PC-3 (cell line): ENCODE data around the gene NBEAL1.

ENCODE experiments used
- EZH2 ChIP-seq: fragments of 300-600 bp; sonication (generic); IDR thresholded peaks from one replicate; pipeline ENCODE4 v1.6.1; 2017; ENCODE audit warnings: antibody characterized with exemption, mild to moderate bottlenecking, low read length; ENCODE audit not compliant: unreplicated experiment
- EZH2phosphoT487 ChIP-seq: fragments of 300-600 bp; sonication (generic); IDR thresholded peaks from 2 replicates; pipeline ENCODE4 v1.6.1; 2018; ENCODE audit warnings: mild to moderate bottlenecking, antibody characterized with exemption, low read length, borderline replicate concordance
- TF ChIP-seq, protein P1 (sequence below): fragments of 300-600 bp; sonication (generic); conservative IDR thresholded peaks from 2 replicates; pipeline ENCODE4 v1.5.1; 2017; ENCODE audit warnings: antibody characterized with exemption, low read depth, mild to moderate bottlenecking, low read length

DNA sequence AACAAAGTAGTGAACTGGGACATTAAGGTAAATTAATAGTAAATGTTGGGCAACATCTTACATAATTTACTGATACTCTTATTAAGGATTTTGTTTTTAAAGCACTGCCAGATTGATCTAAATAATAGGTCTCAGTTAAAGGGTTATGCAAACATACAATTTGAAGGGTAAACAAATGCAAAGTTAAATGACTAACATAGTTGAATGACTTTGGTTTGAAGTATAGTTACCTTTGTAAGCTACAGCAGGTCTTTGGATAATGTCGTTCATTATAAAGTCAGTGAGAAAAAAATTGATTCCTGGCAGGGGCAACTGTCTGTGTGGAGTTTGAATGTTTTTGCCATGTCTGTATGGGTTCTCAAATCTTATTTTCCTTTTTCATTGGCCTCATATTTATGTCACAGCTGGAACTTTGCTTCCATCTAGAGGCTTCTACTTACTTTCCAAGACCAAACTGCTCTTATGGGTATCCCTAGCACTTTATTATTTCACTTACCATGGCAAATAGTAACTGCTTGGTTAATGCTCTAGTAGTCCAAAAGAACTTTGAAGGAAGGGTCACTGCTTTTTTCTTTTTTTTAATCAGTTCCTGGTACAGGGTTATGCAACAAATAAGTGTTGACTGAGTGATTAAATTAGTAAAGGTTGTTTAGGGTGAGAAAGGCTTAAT lies 107.8 kb downstream of the NBEAL1 start:
- TF ChIP-seq, protein P1, sequence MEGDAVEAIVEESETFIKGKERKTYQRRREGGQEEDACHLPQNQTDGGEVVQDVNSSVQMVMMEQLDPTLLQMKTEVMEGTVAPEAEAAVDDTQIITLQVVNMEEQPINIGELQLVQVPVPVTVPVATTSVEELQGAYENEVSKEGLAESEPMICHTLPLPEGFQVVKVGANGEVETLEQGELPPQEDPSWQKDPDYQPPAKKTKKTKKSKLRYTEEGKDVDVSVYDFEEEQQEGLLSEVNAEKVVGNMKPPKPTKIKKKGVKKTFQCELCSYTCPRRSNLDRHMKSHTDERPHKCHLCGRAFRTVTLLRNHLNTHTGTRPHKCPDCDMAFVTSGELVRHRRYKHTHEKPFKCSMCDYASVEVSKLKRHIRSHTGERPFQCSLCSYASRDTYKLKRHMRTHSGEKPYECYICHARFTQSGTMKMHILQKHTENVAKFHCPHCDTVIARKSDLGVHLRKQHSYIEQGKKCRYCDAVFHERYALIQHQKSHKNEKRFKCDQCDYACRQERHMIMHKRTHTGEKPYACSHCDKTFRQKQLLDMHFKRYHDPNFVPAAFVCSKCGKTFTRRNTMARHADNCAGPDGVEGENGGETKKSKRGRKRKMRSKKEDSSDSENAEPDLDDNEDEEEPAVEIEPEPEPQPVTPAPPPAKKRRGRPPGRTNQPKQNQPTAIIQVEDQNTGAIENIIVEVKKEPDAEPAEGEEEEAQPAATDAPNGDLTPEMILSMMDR: peak; percentile 35; the same call in 1 of the 2 replicates
- no peak for TF ChIP-seq EZH2
- no peak for TF ChIP-seq EZH2phosphoT487
